ENCODE results near the gene TRIM6. TPM values are rescaled to one million over a fixed set of nuclear protein-coding genes. Genes with fewer than 3 reads are reported as not detected.
"Not testable (repeated sequence)": the region's sequence is repeated elsewhere in the genome, so short reads cannot be mapped to it uniquely, and the experiment has no call there.

Gene TRIM6
- total RNA-seq, 3 donors from 2014 or later = 0.43 to 4.6 (median 0.92) TPM

GRCh38 chr11:5655474-5655873 is 59.0 kb downstream of the TRIM6 start:
- Histone ChIP-seq H3K36me3 (ENCODE audit: low read depth) (no peaks in the 10 kb centered on the region), H3K4me1 (ENCODE audit: low read depth) (no peaks in the 10 kb centered on the region), H3K9me3 (peaks cover 7% of the 10 kb centered on the region), H3K4me3 (no peak overlapping the region)
- DNase-seq (no peak), ATAC-seq (no peak)
- TF ChIP-seq, protein P1, sequence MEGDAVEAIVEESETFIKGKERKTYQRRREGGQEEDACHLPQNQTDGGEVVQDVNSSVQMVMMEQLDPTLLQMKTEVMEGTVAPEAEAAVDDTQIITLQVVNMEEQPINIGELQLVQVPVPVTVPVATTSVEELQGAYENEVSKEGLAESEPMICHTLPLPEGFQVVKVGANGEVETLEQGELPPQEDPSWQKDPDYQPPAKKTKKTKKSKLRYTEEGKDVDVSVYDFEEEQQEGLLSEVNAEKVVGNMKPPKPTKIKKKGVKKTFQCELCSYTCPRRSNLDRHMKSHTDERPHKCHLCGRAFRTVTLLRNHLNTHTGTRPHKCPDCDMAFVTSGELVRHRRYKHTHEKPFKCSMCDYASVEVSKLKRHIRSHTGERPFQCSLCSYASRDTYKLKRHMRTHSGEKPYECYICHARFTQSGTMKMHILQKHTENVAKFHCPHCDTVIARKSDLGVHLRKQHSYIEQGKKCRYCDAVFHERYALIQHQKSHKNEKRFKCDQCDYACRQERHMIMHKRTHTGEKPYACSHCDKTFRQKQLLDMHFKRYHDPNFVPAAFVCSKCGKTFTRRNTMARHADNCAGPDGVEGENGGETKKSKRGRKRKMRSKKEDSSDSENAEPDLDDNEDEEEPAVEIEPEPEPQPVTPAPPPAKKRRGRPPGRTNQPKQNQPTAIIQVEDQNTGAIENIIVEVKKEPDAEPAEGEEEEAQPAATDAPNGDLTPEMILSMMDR (IDR thresholded peaks at IDR 0.05) = no peak
- intact Hi-C loops (cut with DNase I, micrococcal nuclease) = no loop called here

DNA sequence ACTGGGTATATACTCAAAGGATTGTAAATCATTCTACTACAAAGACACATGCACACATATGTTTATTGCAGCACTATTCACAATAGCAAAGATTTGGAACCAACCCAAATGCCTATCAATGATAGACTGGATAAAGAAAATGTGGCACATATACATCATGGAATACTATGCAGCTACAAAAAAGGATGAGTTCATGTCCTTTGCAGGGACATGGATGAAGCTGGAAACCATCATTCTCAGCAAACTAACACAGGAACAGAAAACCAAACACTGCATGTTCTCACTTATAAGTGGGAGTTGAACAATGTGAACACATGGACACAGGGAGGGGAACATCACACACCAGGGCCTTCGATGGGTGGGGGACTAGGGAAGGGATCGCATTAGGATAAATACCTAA is 60.5 kb downstream of the TRIM6 start:
- H3K4me1 ChIP-seq (ENCODE audit: low read depth); intact Hi-C loops (cut with DNase I, micrococcal nuclease); ATAC-seq: not testable (repeated sequence)

GRCh38 chr11:5658318-5658717 is 61.9 kb downstream of the TRIM6 start:
- Histone ChIP-seq H3K9me3 (no peaks in the 10 kb centered on the region), H3K4me1 (ENCODE audit: low read depth) (no peaks in the 10 kb centered on the region), H3K4me3 (no peak overlapping the region), H3K36me3 (ENCODE audit: low read depth) (no peaks in the 10 kb centered on the region)
- ATAC-seq = no peak
- TF ChIP-seq, protein P1 (IDR thresholded peaks at IDR 0.05) = no peak
- intact Hi-C loops (cut with DNase I, micrococcal nuclease) = no loop called here
- DNase-seq = no peak

More for the DNA sequence above, 60.5 kb downstream of the TRIM6 start:
- DNase-seq; H3K9me3 ChIP-seq; H3K36me3 ChIP-seq (ENCODE audit: low read depth); H3K4me3 ChIP-seq: not testable (repeated sequence)

Other genes starting within 250 kb of the TRIM6 start
- gene OR51B6, start 245.1 kb upstream of the TRIM6 start, total RNA-seq = not detected
- gene OR51M1, start 212.8 kb upstream of the TRIM6 start, total RNA-seq = not detected
- gene OR51Q1, start 174.5 kb upstream of the TRIM6 start, total RNA-seq = not detected
- gene OR51I1, start 155.1 kb upstream of the TRIM6 start, total RNA-seq = not detected
- not detected for gene OR51I2, start 147.3 kb upstream of the TRIM6 start, total RNA-seq
- not detected for gene OR52D1, start 108.0 kb upstream of the TRIM6 start, total RNA-seq
- under 1 TPM in 2 of 3 donors, not detected in 1; 0.22 to 0.23 TPM for gene UBQLN3, start 86.7 kb upstream of the TRIM6 start, total RNA-seq
- under 1 TPM; 0.32 to 0.49 (median 0.34) TPM for gene UBQLNL, start 79.9 kb upstream of the TRIM6 start, total RNA-seq
- gene OR52H1, start 48.1 kb upstream of the TRIM6 start, total RNA-seq = under 1 TPM; 0.28 to 0.46 (median 0.39) TPM
- gene OR52B6, start 15.8 kb upstream of the TRIM6 start, total RNA-seq = not detected
- gene TRIM34, start 28.4 kb downstream of the TRIM6 start, total RNA-seq = 10 to 100 TPM in 1 of 3 donors, 1 to 10 TPM in 2; 7.3 to 11.9 (median 8.5) TPM
- 10 to 100 TPM; 19.6 to 24.6 (median 21.5) TPM for gene TRIM5, start 88.4 kb downstream of the TRIM6 start, total RNA-seq
- 10 to 100 TPM in 2 of 3 donors, 1 to 10 TPM in 1; 9.7 to 47.1 (median 31.5) TPM for gene TRIM22, start 93.2 kb downstream of the TRIM6 start, total RNA-seq
- not detected for gene OR56B1, start 139.8 kb downstream of the TRIM6 start, total RNA-seq
- not detected for gene OR52N4, start 157.6 kb downstream of the TRIM6 start, total RNA-seq
- not detected for gene OR52N5, start 186.7 kb downstream of the TRIM6 start, total RNA-seq
- not detected for gene OR52N1, start 194.6 kb downstream of the TRIM6 start, total RNA-seq
- gene OR52N2, start 212.3 kb downstream of the TRIM6 start, total RNA-seq = not detected
- not detected for gene OR52E6, start 245.3 kb downstream of the TRIM6 start, total RNA-seq

All from mucosa of descending colon (tissue), 3 donors.